ENCODE measurements around the gene RABGAP1L.
A peak's percentile ranks its signal among the peaks of the same experiment; 100 is the strongest.
"Not testable (repeated sequence)": the region's sequence is repeated elsewhere in the genome, so short reads cannot be mapped to it uniquely, and the experiment has no call there.

Gene RABGAP1L

GRCh38 chr1:174118751-174119150, 40.6 kb upstream of the RABGAP1L start:
- no peak for DNase-seq (ENCODE audit: extremely low spot score)
- TF ChIP-seq CTCF (IDR thresholded peaks at IDR 0.05; ENCODE audit: control extremely low read depth, extremely low read depth, low read depth, missing control alignments), result no peak
- ChIA-PET CTCF (no interaction called here), POLR2A (no interaction called here)

GRCh38 chr1:174122318-174122717, 37.0 kb upstream of the RABGAP1L start:
- CTCF ChIA-PET; DNase-seq (ENCODE audit: extremely low spot score); POLR2A ChIA-PET: not testable (repeated sequence)

GRCh38 chr1:174123843-174124242, 35.5 kb upstream of the RABGAP1L start:
- ChIA-PET CTCF (no interaction called here), POLR2A (no interaction called here)
- no peak for DNase-seq (ENCODE audit: extremely low spot score)
- TF ChIP-seq CTCF (IDR thresholded peaks at IDR 0.05; ENCODE audit: control extremely low read depth, extremely low read depth, low read depth, missing control alignments), result no peak

GRCh38 chr1:174127176-174127575, 32.1 kb upstream of the RABGAP1L start:
- POLR2A ChIA-PET, result not testable (repeated sequence)
- CTCF ChIA-PET, result interaction anchor here (1.2 to 1.5 kb wide), 2 partner anchors 12 to 18 kb away, joined by 4 to 5 read pairs; no protein-coding TSS in a partner anchor

GRCh38 chr1:174131032-174131638, 28.2 kb upstream of the RABGAP1L start:
- DNase-seq (ENCODE audit: extremely low spot score), result no peak
- POLR2A ChIA-PET, result no interaction called here
- TF ChIP-seq CTCF (IDR thresholded peaks at IDR 0.05; ENCODE audit: control extremely low read depth, extremely low read depth, low read depth, missing control alignments), result no peak
- CTCF ChIA-PET, result no interaction called here

More at GRCh38 chr1:174127176-174127575, 32.1 kb upstream of the RABGAP1L start:
- DNase-seq (ENCODE audit: extremely low spot score), result not testable (repeated sequence)

- peak; percentile 40 for DNase-seq (ENCODE audit: extremely low spot score)
- no peak for TF ChIP-seq CTCF (IDR thresholded peaks at IDR 0.05; ENCODE audit: control extremely low read depth, extremely low read depth, low read depth, missing control alignments)
- POLR2A ChIA-PET, result no interaction called here
- CTCF ChIA-PET, result interaction anchor here (1.7 kb wide), 1 partner anchor 19 kb away, joined by 5 read pairs; no protein-coding TSS in a partner anchor
Observed at GRCh38 chr1:174134003-174134659, 25.2 kb upstream of the RABGAP1L start.

GRCh38 chr1:174135211-174135610, 24.1 kb upstream of the RABGAP1L start:
- CTCF ChIA-PET, result interaction anchor here (0.9 to 1.7 kb wide), 3 partner anchors 21 to 83 kb away, joined by 3 to 5 read pairs (median 3); no protein-coding TSS in a partner anchor
- POLR2A ChIA-PET, result no interaction called here
- TF ChIP-seq CTCF (IDR thresholded peaks at IDR 0.05; ENCODE audit: control extremely low read depth, extremely low read depth, low read depth, missing control alignments), result no peak

More at GRCh38 chr1:174135211-174135610, 24.1 kb upstream of the RABGAP1L start:
- DNase-seq (ENCODE audit: extremely low spot score), result no peak
